GM21515 (cell line): ENCODE data around the gene APBB2.

Experiments
- ATAC-seq: cut with Tn5 transposase; IDR thresholded peaks from one replicate; pipeline ENCODE4 v1.9.1; 2021; ENCODE audit not compliant: unreplicated experiment

The APBB2 gene

GRCh38 chr4:41216294-41217019, 2.1 kb upstream of the APBB2 start:
- peak; percentile 49 for ATAC-seq

GRCh38 chr4:41215969-41216293, 1.6 kb upstream of the APBB2 start:
- no peak for ATAC-seq

GRCh38 chr4:41215155-41215554, 813 bp upstream of the APBB2 start:
- ATAC-seq, result no peak

GRCh38 chr4:41214825-41215146, 444 bp upstream of the APBB2 start:
- no peak for ATAC-seq

- ATAC-seq, result peak; percentile 10
These were observed 662 bp downstream of the APBB2 start for GRCh38 chr4:41213625-41214135.

- no peak for ATAC-seq
These were observed 1.6 kb downstream of the APBB2 start for GRCh38 chr4:41212616-41213203.

GRCh38 chr4:41211951-41212615, 2.3 kb downstream of the APBB2 start:
- no peak for ATAC-seq

- no peak for ATAC-seq
These were observed 4.4 kb downstream of the APBB2 start for GRCh38 chr4:41209901-41210300.

- ATAC-seq, result no peak
These were observed 5.2 kb downstream of the APBB2 start for GRCh38 chr4:41209187-41209586.

GRCh38 chr4:41207291-41207831, 7.0 kb downstream of the APBB2 start:
- no peak for ATAC-seq

- ATAC-seq, result no peak
These were observed 8.4 kb downstream of the APBB2 start for GRCh38 chr4:41205854-41206460.

- no peak for ATAC-seq
These were observed 9.2 kb downstream of the APBB2 start for GRCh38 chr4:41205130-41205529.

- ATAC-seq, result no peak
These were observed 9.9 kb downstream of the APBB2 start for GRCh38 chr4:41204400-41204978.

GRCh38 chr4:41203841-41204240, 10.5 kb downstream of the APBB2 start:
- ATAC-seq, result no peak

GRCh38 chr4:41202820-41203568, 11.3 kb downstream of the APBB2 start:
- ATAC-seq, result no peak

GRCh38 chr4:41202356-41202755, 12.0 kb downstream of the APBB2 start:
- ATAC-seq, result no peak

GRCh38 chr4:41200486-41201017, 13.8 kb downstream of the APBB2 start:
- no peak for ATAC-seq

GRCh38 chr4:41199788-41200187, 14.6 kb downstream of the APBB2 start:
- no peak for ATAC-seq

GRCh38 chr4:41197996-41198395, 16.3 kb downstream of the APBB2 start:
- no peak for ATAC-seq

GRCh38 chr4:41197495-41197894, 16.8 kb downstream of the APBB2 start:
- ATAC-seq, result no peak
